Glutamatergic neuron (in vitro differentiated cells): ENCODE measurements around the gene RPS28. TPM values are rescaled to one million over a fixed set of nuclear protein-coding genes. Genes with fewer than 3 reads are reported as not detected.
A peak's percentile ranks its signal among the peaks of the same experiment; 100 is the strongest.
"Not testable (repeated sequence)": the region's sequence is repeated elsewhere in the genome, so short reads cannot be mapped to it uniquely, and the experiment has no call there.

Source experiments
- DNase-seq: peaks from one replicate; pipeline ENCODE4 v3.0.0; 2022
- H3K27ac Mint-ChIP-seq: one replicate; pipeline ENCODE4 v1.8.0; 2020; ENCODE audit warnings: mild to moderate bottlenecking, mixed read lengths, inconsistent platforms; ENCODE audit not compliant: unreplicated experiment
- H3K27me3 Mint-ChIP-seq: one replicate; pipeline ENCODE4 v1.8.0; 2020; ENCODE audit warnings: mild to moderate bottlenecking, moderate library complexity, mixed read lengths, inconsistent platforms; ENCODE audit not compliant: unreplicated experiment
- H3K36me3 Mint-ChIP-seq: one replicate; pipeline ENCODE4 v1.8.0; 2020; ENCODE audit warnings: mild to moderate bottlenecking, mixed read lengths, inconsistent platforms; ENCODE audit not compliant: unreplicated experiment
- H3K4me1 Mint-ChIP-seq: one replicate; pipeline ENCODE4 v1.8.0; 2020; ENCODE audit warnings: mild to moderate bottlenecking, low read depth, mixed read lengths, inconsistent platforms; ENCODE audit not compliant: unreplicated experiment
- H3K4me3 Mint-ChIP-seq: one replicate; pipeline ENCODE4 v1.8.0; 2020; ENCODE audit warnings: mild to moderate bottlenecking, mixed read lengths, inconsistent platforms; ENCODE audit not compliant: unreplicated experiment
- H3K9me3 Mint-ChIP-seq: one replicate; pipeline ENCODE4 v1.8.0; 2020; ENCODE audit warnings: mild to moderate bottlenecking, moderate library complexity, mixed read lengths, inconsistent platforms; ENCODE audit not compliant: unreplicated experiment
- total RNA-seq: library from RNA; stranded (reverse); fragmentation: NEBNext Ultra II Directional; extraction: Animal tissue kit (Norgen Biotek cat#: 25700); gene quantifications from one replicate; pipeline ENCODE4 v1.2.1, GENCODE V29; 2021; ENCODE audit not compliant: unreplicated experiment
- TF ChIP-seq, protein P1 (sequence below): fragments of 200-600 bp; sonication (generic); IDR thresholded peaks from one replicate; pipeline ENCODE4 v1.5.0; 2021; ENCODE audit not compliant: partially characterized antibody, unreplicated experiment

Gene RPS28
- total RNA-seq, 1 donor from 2014 or later: 1,030 TPM

- peak overlapping the region; percentile 34 for H3K4me3 Mint-ChIP-seq
Observed at GRCh38 chr19:8340341-8341096, 19.2 kb downstream of the RPS28 start.

GRCh38 chr19:8341504-8341903 is 20.2 kb downstream of the RPS28 start:
- not testable (repeated sequence) for H3K27ac Mint-ChIP-seq, H3K27me3 Mint-ChIP-seq, H3K4me3 Mint-ChIP-seq, DNase-seq, H3K4me1 Mint-ChIP-seq, H3K36me3 Mint-ChIP-seq, H3K9me3 Mint-ChIP-seq

More at GRCh38 chr19:8340341-8341096, 19.2 kb downstream of the RPS28 start:
- Mint-ChIP-seq H3K4me1 (peaks cover 6% of the 10 kb centered on the region), H3K9me3 (peaks cover 3% of the 10 kb centered on the region), H3K27ac (no peak overlapping the region), H3K36me3 (no peaks in the 10 kb centered on the region), H3K27me3 (peaks cover 7% of the 10 kb centered on the region)
- TF ChIP-seq, protein P1, sequence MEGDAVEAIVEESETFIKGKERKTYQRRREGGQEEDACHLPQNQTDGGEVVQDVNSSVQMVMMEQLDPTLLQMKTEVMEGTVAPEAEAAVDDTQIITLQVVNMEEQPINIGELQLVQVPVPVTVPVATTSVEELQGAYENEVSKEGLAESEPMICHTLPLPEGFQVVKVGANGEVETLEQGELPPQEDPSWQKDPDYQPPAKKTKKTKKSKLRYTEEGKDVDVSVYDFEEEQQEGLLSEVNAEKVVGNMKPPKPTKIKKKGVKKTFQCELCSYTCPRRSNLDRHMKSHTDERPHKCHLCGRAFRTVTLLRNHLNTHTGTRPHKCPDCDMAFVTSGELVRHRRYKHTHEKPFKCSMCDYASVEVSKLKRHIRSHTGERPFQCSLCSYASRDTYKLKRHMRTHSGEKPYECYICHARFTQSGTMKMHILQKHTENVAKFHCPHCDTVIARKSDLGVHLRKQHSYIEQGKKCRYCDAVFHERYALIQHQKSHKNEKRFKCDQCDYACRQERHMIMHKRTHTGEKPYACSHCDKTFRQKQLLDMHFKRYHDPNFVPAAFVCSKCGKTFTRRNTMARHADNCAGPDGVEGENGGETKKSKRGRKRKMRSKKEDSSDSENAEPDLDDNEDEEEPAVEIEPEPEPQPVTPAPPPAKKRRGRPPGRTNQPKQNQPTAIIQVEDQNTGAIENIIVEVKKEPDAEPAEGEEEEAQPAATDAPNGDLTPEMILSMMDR: no peak
- DNase-seq: no peak

DNA sequence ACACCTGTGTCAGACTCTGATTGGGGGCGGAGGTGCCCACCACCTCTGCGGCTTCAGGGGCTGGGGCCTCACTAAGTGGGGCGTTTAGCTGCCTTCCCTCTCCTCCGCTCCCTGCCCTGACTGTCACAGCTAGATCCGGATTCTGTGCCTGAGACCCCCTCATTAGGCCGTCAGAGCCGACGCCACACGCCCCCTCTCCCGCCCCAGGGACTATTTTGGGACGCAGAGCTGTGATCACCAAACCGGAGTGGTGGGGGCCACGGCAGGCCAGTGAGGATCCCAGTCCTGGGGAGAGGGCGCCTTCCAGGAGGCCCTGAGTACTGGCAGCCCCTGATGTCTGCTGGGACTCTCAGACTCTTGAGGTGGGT is 21.0 kb downstream of the RPS28 start:
- no peaks in the 10 kb centered on the region for H3K36me3 Mint-ChIP-seq
- no peak for DNase-seq
- H3K27me3 Mint-ChIP-seq: peaks cover 4% of the 10 kb centered on the region
- TF ChIP-seq, protein P1: no peak
- H3K9me3 Mint-ChIP-seq: no peaks in the 10 kb centered on the region
- peaks cover 4% of the 10 kb centered on the region for H3K4me1 Mint-ChIP-seq
- H3K27ac Mint-ChIP-seq: no peak overlapping the region
- no peak overlapping the region for H3K4me3 Mint-ChIP-seq

- no peak within 1 kb of the TSS for H3K4me3 Mint-ChIP-seq
- DNase-seq: peak; percentile 95
- H3K9me3 Mint-ChIP-seq: no peaks in the 10 kb centered on the region
- peaks cover 6% of the 10 kb centered on the region for H3K4me1 Mint-ChIP-seq
- peaks cover 3% of the 10 kb centered on the region for H3K27me3 Mint-ChIP-seq
- H3K27ac Mint-ChIP-seq: no peak within 1 kb of the TSS
- H3K36me3 Mint-ChIP-seq: no peaks in the 10 kb centered on the region
- TF ChIP-seq, protein P1: no peak
Observed at GRCh38 chr19:8342684-8343482, 21.6 kb downstream of the RPS28 start, which contains the start of gene KANK3. Gene KANK3 (minus strand): TSS chr19:8343262. CDS start chr19:8337828, 5,434 bp downstream.

GRCh38 chr19:8343483-8343844 is 22.2 kb downstream of the RPS28 start:
- no peak overlapping the region for H3K4me3 Mint-ChIP-seq
- TF ChIP-seq, protein P1: no peak
- H3K27me3 Mint-ChIP-seq: peaks cover 3% of the 10 kb centered on the region
- no peak overlapping the region for H3K27ac Mint-ChIP-seq
- H3K4me1 Mint-ChIP-seq: peaks cover 6% of the 10 kb centered on the region
- no peaks in the 10 kb centered on the region for H3K36me3 Mint-ChIP-seq
- DNase-seq: no peak
- H3K9me3 Mint-ChIP-seq: no peaks in the 10 kb centered on the region

GRCh38 chr19:8349629-8350372 is 28.5 kb downstream of the RPS28 start:
- not testable (repeated sequence) for H3K36me3 Mint-ChIP-seq, H3K27me3 Mint-ChIP-seq, H3K27ac Mint-ChIP-seq, DNase-seq, H3K4me3 Mint-ChIP-seq, H3K4me1 Mint-ChIP-seq, H3K9me3 Mint-ChIP-seq
